ENCODE data around the gene PQBP1. TPM values are rescaled to one million over a fixed set of nuclear protein-coding genes. Genes with fewer than 3 reads are reported as not detected.
"Not testable (repeated sequence)": the region's sequence is repeated elsewhere in the genome, so short reads cannot be mapped to it uniquely, and the experiment has no call there.

The PQBP1 gene
- total RNA-seq, 1 experiment from 2014 or later = 133 TPM

DNA sequence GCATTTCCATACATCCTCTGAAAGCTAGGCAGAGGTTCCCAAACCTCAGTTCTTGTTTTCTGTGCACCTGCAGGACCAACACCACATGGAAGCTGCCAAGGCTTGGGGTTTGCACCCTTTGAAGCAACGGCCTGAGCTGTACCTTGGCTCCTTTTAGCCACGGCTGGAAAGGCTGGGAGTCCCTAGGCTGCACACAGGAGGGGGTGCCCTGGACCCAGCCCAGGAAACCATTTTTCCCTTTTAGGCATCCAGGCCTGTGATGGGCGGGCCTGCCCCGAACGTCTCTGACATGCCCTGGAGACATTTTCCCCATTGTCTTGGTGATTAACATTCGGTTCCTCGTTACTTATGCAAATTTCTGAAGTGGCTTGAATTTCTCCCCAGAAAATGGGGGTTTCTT is 44.9 kb upstream of the PQBP1 start:
- H3K4me3 ChIP-seq (ENCODE audit: low read depth, low read length, poor library complexity, severe bottlenecking) = no peak overlapping the region
- intact Hi-C loops (cut with micrococcal nuclease; ENCODE audit: unreplicated experiment) = no loop called here
- BruUV-seq (replicated peaks) = no TSS peak
- H3K27ac ChIP-seq (ENCODE audit: low read depth, low read length, poor library complexity, severe bottlenecking) = no peak overlapping the region
- no peaks in the 10 kb centered on the region for H3K9me3 ChIP-seq (ENCODE audit: low read depth, low read length, poor library complexity, severe bottlenecking)
- no peaks in the 10 kb centered on the region for H3K4me1 ChIP-seq (ENCODE audit: insufficient read depth, low read length, poor library complexity, severe bottlenecking)
- no peaks in the 10 kb centered on the region for H3K36me3 ChIP-seq (ENCODE audit: insufficient read depth, low read length, poor library complexity, severe bottlenecking)
- ChIA-PET POLR2A (ENCODE audit: low non-redundant PET) (no interaction called here), CTCF (no interaction called here)
- no peaks in the 10 kb centered on the region for H3K27me3 ChIP-seq (replicated peaks; ENCODE audit: insufficient read depth, low read depth, low read length, poor library complexity)
- TF ChIP-seq, protein P1, sequence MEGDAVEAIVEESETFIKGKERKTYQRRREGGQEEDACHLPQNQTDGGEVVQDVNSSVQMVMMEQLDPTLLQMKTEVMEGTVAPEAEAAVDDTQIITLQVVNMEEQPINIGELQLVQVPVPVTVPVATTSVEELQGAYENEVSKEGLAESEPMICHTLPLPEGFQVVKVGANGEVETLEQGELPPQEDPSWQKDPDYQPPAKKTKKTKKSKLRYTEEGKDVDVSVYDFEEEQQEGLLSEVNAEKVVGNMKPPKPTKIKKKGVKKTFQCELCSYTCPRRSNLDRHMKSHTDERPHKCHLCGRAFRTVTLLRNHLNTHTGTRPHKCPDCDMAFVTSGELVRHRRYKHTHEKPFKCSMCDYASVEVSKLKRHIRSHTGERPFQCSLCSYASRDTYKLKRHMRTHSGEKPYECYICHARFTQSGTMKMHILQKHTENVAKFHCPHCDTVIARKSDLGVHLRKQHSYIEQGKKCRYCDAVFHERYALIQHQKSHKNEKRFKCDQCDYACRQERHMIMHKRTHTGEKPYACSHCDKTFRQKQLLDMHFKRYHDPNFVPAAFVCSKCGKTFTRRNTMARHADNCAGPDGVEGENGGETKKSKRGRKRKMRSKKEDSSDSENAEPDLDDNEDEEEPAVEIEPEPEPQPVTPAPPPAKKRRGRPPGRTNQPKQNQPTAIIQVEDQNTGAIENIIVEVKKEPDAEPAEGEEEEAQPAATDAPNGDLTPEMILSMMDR (conservative IDR thresholded peaks at IDR 0.05; ENCODE audit: low read depth, low read length) = no peak
- TF ChIP-seq EZH2 (IDR thresholded peaks at IDR 0.05; ENCODE audit: borderline replicate concordance, low read depth, low read length, poor library complexity, severe bottlenecking) = no peak
- no peak for DNase-seq (ENCODE audit: low spot score)

DNA sequence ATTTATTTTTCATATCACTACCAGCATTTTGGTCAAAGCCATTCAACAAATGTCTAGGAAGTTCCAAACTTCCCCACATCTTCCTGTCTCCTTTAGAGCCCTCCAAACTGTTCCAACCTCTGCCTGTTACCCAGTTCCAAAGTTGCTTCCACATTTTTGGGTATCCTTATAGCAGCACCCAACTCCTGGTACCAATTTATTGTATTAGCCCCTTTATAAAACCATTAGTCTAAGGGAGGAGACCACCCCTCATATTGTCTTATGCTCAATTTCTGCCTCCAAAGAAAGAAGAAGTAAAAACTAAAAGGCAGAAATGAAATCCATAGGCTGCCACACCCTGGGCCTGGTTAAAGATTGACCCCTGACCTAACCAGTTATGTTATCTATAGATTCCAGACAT is 44.2 kb upstream of the PQBP1 start:
- H3K4me3 ChIP-seq (ENCODE audit: low read depth, low read length, poor library complexity, severe bottlenecking); DNase-seq (ENCODE audit: low spot score); H3K36me3 ChIP-seq (ENCODE audit: insufficient read depth, low read length, poor library complexity, severe bottlenecking); intact Hi-C loops (cut with micrococcal nuclease; ENCODE audit: unreplicated experiment); H3K27me3 ChIP-seq (replicated peaks; ENCODE audit: insufficient read depth, low read depth, low read length, poor library complexity); H3K27ac ChIP-seq (ENCODE audit: low read depth, low read length, poor library complexity, severe bottlenecking); CTCF ChIA-PET; H3K9me3 ChIP-seq (ENCODE audit: low read depth, low read length, poor library complexity, severe bottlenecking); H3K4me1 ChIP-seq (ENCODE audit: insufficient read depth, low read length, poor library complexity, severe bottlenecking); POLR2A ChIA-PET (ENCODE audit: low non-redundant PET); BruUV-seq (replicated peaks): not testable (repeated sequence)

GRCh38 chrX:48854121-48854804 is 43.5 kb upstream of the PQBP1 start:
- intact Hi-C loops (cut with micrococcal nuclease; ENCODE audit: unreplicated experiment); POLR2A ChIA-PET (ENCODE audit: low non-redundant PET): not testable (repeated sequence)

GRCh38 chrX:48854898-48855297 is 42.8 kb upstream of the PQBP1 start:
- ChIA-PET POLR2A (ENCODE audit: low non-redundant PET) (no interaction called here), CTCF (no interaction called here)
- intact Hi-C loops (cut with micrococcal nuclease; ENCODE audit: unreplicated experiment) = no loop called here
- no TSS peak for BruUV-seq (replicated peaks)
- H3K27me3 ChIP-seq (replicated peaks; ENCODE audit: insufficient read depth, low read depth, low read length, poor library complexity) = no peaks in the 10 kb centered on the region
- H3K4me1 ChIP-seq (ENCODE audit: insufficient read depth, low read length, poor library complexity, severe bottlenecking) = no peaks in the 10 kb centered on the region
- no peak overlapping the region for H3K4me3 ChIP-seq (ENCODE audit: low read depth, low read length, poor library complexity, severe bottlenecking)
- TF ChIP-seq EZH2 (IDR thresholded peaks at IDR 0.05; ENCODE audit: borderline replicate concordance, low read depth, low read length, poor library complexity, severe bottlenecking) = no peak
- TF ChIP-seq, protein P1 (conservative IDR thresholded peaks at IDR 0.05; ENCODE audit: low read depth, low read length) = peak; percentile 44; the same call in 1 of the 2 replicates
- H3K27ac ChIP-seq (ENCODE audit: low read depth, low read length, poor library complexity, severe bottlenecking) = no peak overlapping the region
- H3K9me3 ChIP-seq (ENCODE audit: low read depth, low read length, poor library complexity, severe bottlenecking) = no peaks in the 10 kb centered on the region
- peak; percentile 15 for DNase-seq (ENCODE audit: low spot score)
- no peaks in the 10 kb centered on the region for H3K36me3 ChIP-seq (ENCODE audit: insufficient read depth, low read length, poor library complexity, severe bottlenecking)

More at GRCh38 chrX:48854121-48854804, 43.5 kb upstream of the PQBP1 start:
- H3K27me3 ChIP-seq (replicated peaks; ENCODE audit: insufficient read depth, low read depth, low read length, poor library complexity); BruUV-seq (replicated peaks); H3K4me1 ChIP-seq (ENCODE audit: insufficient read depth, low read length, poor library complexity, severe bottlenecking); H3K4me3 ChIP-seq (ENCODE audit: low read depth, low read length, poor library complexity, severe bottlenecking); DNase-seq (ENCODE audit: low spot score); H3K27ac ChIP-seq (ENCODE audit: low read depth, low read length, poor library complexity, severe bottlenecking); CTCF ChIA-PET; H3K36me3 ChIP-seq (ENCODE audit: insufficient read depth, low read length, poor library complexity, severe bottlenecking); H3K9me3 ChIP-seq (ENCODE audit: low read depth, low read length, poor library complexity, severe bottlenecking): not testable (repeated sequence)
